HepG2 (cell line): ENCODE measurements around the gene EFNA3. TPM values are rescaled to one million over a fixed set of nuclear protein-coding genes. Genes with fewer than 3 reads are reported as not detected.

ENCODE experiments used
- CENPX ChIP-seq: sonication (generic); formaldehyde crosslinking; IDR thresholded peaks from 2 replicates; pipeline ENCODE4 v1.9.0; 2021; ENCODE audit warnings: mild to moderate bottlenecking, missing genetic modification reagents, moderate library complexity
- FOXJ3 ChIP-seq: sonication (generic); formaldehyde crosslinking; IDR thresholded peaks from 2 replicates; pipeline ENCODE4 v1.4.0; 2020; ENCODE audit warnings: missing genetic modification reagents, mild to moderate bottlenecking, borderline replicate concordance
- HCFC1 ChIP-seq: fragments of 150-350 bp; IDR thresholded peaks from 2 replicates; pipeline ENCODE4 v1.6.1; 2014; ENCODE audit warnings: low read depth, low read length
- KDM4B ChIP-seq: sonication (generic); formaldehyde crosslinking; IDR thresholded peaks from 2 replicates; pipeline ENCODE4 v1.4.0; 2020; ENCODE audit warnings: missing genetic modification reagents
- MAF1 ChIP-seq: sonication (generic); formaldehyde crosslinking; IDR thresholded peaks from 2 replicates; pipeline ENCODE4 v1.5.0; 2020; ENCODE audit warnings: missing genetic modification reagents, borderline replicate concordance
- MTA3 ChIP-seq: sonication (generic); formaldehyde crosslinking; IDR thresholded peaks from 2 replicates; pipeline ENCODE4 v1.4.0; 2020; ENCODE audit warnings: missing genetic modification reagents
- NFIC ChIP-seq: IDR thresholded peaks from 2 replicates; pipeline ENCODE4 v1.6.1; 2012; ENCODE audit warnings: mild to moderate bottlenecking, low read length, inconsistent platforms
- REXO4 ChIP-seq: sonication (generic); formaldehyde crosslinking; IDR thresholded peaks from 2 replicates; pipeline ENCODE4 v1.8.0; 2022; ENCODE audit warnings: missing genetic modification reagents, mild to moderate bottlenecking, borderline replicate concordance
- SMYD3 ChIP-seq: sonication (generic); formaldehyde crosslinking; IDR thresholded peaks from 2 replicates; pipeline ENCODE4 v1.8.1; 2023; ENCODE audit warnings: mild to moderate bottlenecking, missing genetic modification reagents
- TBP ChIP-seq: sonication (generic); formaldehyde crosslinking; IDR thresholded peaks from 2 replicates; pipeline ENCODE4 v1.5.0; 2020; ENCODE audit warnings: missing genetic modification reagents
- ZNF501 ChIP-seq: sonication (generic); formaldehyde crosslinking; IDR thresholded peaks from 2 replicates; pipeline ENCODE4 v1.5.1; 2020; ENCODE audit warnings: mild to moderate bottlenecking, moderate library complexity, missing genetic modification reagents
- ZNF687 ChIP-seq: sonication (generic); formaldehyde crosslinking; IDR thresholded peaks from 2 replicates; pipeline ENCODE4 v1.5.1; 2020; ENCODE audit warnings: mild to moderate bottlenecking, missing genetic modification reagents, moderate library complexity
- ZSCAN25 ChIP-seq: sonication (generic); formaldehyde crosslinking; IDR thresholded peaks from 2 replicates; pipeline ENCODE4 v1.8.0; 2022; ENCODE audit warnings: mild to moderate bottlenecking, missing genetic modification reagents
- polyA plus RNA-seq, 8 experiments: library from polyadenylated mRNA; depleted of rRNA in 3 of 8; stranded (reverse) in 7 of 8; unstranded in 1 of 8; fragments of >200 nt; fragmentation: Illumina TruSeq in 4 of 8; extraction: Trizol in 4 of 8; gene quantifications; 2 replicates each; pipeline versions ENCODE4 v1.2.1 to v1.2.3, GENCODE V29; 2011 to 2016; ENCODE audit warnings: low read depth in 4 of 8, missing spikeins in 1 of 8, mixed read lengths in 1 of 8; ENCODE audit not compliant: insufficient read depth in 1 of 8
- total RNA-seq, 5 experiments: library from RNA; depleted of rRNA; stranded (reverse); fragments of >200 nt; fragmentation: Illumina TruSeq; extraction: Trizol; gene quantifications; 2 replicates each; pipeline ENCODE4 v1.2.3, GENCODE V29; 2016; ENCODE audit warnings: low read depth in 1 of 5
- TF ChIP-seq, protein P1 (sequence below), 2 experiments: fragments of 450-650 bp in 1 of 2; sonication (generic) in 1 of 2; formaldehyde crosslinking in 1 of 2; IDR thresholded peaks; 2 replicates each; pipeline versions ENCODE4 v1.6.1 to v1.8.0; 2016 to 2022; ENCODE audit warnings: antibody characterized with exemption in 1 of 2, mild to moderate bottlenecking in 1 of 2, missing genetic modification reagents in 1 of 2
- TF ChIP-seq, protein P2 (sequence below): sonication (generic); formaldehyde crosslinking; IDR thresholded peaks from 2 replicates; pipeline ENCODE4 v1.4.0; 2020; ENCODE audit warnings: missing genetic modification reagents

EFNA3 gene
- total and polyA plus RNA-seq, 2 of the 13 experiments (the other 11 are each of a cell fraction or from before 2014, with no cell fraction given), result 1.0 to 5.7 TPM

DNA sequence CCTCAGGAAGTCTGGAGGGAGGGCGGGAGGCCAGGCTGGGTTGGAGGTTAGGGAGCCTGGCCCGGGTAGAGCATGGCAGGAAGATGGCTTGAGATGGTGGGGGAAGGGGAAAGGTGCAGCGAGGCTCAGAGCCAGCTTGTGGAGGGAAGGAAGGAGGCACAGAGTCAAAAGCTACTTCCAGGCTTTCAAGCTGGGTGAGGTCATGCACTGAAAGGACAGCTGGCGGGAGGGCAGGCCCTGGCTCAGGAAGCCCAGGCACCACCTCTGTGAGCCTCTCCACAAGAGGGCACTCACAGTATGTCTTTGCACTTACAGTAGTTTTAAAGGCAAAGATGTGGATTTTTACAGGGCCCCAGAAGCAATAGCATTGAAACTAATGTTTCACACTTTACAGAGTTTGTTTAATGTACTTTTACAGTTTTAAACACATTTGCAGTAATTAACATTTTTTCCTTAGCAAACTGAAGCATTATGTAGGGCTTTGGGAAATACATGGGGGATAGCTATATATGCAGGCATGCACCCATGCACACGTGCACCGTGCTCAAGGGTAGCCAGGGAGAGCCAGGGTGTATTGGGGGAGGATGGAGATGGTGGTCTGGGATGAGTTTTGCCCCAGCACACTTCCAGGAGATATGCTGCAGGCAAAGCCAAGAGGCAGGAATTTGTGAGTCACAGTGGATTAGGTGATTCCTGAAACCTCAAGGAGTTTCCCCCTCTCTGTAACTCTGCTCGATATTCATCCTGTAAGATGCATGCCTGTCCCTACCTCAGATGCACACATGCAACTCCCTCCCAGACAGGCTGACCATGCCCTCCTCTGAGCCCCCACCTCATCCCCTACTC is 33.6 kb upstream of the EFNA3 start (continued):
- TF ChIP-seq ZNF501 (CRISPR knock-in tag) (no peak), KDM4B (no peak), MTA3 (no peak), ZNF687 (CRISPR knock-in tag) (peak; percentile 58), REXO4 (CRISPR knock-in tag) (no peak), ZSCAN25 (CRISPR knock-in tag) (no peak), NFIC (no peak), CENPX (CRISPR knock-in tag) (no peak), TBP (CRISPR knock-in tag) (no peak), HCFC1 (no peak), FOXJ3 (CRISPR knock-in tag) (no peak), MAF1 (CRISPR knock-in tag) (no peak), SMYD3 (no peak)
- TF ChIP-seq, protein P1, sequence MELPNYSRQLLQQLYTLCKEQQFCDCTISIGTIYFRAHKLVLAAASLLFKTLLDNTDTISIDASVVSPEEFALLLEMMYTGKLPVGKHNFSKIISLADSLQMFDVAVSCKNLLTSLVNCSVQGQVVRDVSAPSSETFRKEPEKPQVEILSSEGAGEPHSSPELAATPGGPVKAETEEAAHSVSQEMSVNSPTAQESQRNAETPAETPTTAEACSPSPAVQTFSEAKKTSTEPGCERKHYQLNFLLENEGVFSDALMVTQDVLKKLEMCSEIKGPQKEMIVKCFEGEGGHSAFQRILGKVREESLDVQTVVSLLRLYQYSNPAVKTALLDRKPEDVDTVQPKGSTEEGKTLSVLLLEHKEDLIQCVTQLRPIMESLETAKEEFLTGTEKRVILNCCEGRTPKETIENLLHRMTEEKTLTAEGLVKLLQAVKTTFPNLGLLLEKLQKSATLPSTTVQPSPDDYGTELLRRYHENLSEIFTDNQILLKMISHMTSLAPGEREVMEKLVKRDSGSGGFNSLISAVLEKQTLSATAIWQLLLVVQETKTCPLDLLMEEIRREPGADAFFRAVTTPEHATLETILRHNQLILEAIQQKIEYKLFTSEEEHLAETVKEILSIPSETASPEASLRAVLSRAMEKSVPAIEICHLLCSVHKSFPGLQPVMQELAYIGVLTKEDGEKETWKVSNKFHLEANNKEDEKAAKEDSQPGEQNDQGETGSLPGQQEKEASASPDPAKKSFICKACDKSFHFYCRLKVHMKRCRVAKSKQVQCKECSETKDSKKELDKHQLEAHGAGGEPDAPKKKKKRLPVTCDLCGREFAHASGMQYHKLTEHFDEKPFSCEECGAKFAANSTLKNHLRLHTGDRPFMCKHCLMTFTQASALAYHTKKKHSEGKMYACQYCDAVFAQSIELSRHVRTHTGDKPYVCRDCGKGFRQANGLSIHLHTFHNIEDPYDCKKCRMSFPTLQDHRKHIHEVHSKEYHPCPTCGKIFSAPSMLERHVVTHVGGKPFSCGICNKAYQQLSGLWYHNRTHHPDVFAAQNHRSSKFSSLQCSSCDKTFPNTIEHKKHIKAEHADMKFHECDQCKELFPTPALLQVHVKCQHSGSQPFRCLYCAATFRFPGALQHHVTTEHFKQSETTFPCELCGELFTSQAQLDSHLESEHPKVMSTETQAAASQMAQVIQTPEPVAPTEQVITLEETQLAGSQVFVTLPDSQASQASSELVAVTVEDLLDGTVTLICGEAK (IDR thresholded peaks at IDR 0.05), result no peak
- TF ChIP-seq, protein P1 (CRISPR knock-in tag; IDR thresholded peaks at IDR 0.05), result no peak
- TF ChIP-seq, protein P2, sequence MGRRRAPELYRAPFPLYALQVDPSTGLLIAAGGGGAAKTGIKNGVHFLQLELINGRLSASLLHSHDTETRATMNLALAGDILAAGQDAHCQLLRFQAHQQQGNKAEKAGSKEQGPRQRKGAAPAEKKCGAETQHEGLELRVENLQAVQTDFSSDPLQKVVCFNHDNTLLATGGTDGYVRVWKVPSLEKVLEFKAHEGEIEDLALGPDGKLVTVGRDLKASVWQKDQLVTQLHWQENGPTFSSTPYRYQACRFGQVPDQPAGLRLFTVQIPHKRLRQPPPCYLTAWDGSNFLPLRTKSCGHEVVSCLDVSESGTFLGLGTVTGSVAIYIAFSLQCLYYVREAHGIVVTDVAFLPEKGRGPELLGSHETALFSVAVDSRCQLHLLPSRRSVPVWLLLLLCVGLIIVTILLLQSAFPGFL (CRISPR knock-in tag), result no peak
